Measurements from ENCODE around the gene USHBP1. TPM values are rescaled to one million over a fixed set of nuclear protein-coding genes. Genes with fewer than 3 reads are reported as not detected.

USHBP1 gene
- total RNA-seq, 1 experiment from 2014 or later, result 6.4 TPM

DNA sequence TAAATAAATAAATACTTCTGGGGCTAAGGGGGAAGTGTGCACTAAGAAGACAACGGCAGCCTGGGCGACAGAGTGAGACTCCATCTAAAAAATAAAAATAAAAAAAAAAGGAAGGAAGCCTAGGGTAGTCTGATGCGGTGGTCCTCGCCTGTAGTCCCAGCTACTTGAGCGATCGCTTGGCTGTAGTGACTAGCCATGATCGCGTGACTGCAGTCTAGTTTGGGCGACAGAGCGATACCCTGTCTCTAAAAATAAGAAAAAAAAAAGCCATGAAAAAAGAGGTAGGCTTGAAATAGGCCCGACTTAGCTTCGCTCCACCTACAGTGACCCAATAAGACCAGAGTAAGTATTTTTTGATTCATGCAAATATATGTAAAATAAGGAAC is 2.0 kb upstream of the USHBP1 start:
- H2BK15ac ChIP-seq (ENCODE audit: low read depth, low read length), result no peak overlapping the region
- peaks cover 11 to 24% (median 22%) of the 10 kb centered on the region in 3 experiments for H3K36me3 Mint-ChIP-seq (ENCODE audit: insufficient read depth in 1 of 3, low read depth in 3 of 3)
- no peak overlapping the region for H3K4ac ChIP-seq (ENCODE audit: low read depth, low read length)
- no peak overlapping the region for H3K9ac ChIP-seq (ENCODE audit: extremely low read depth, insufficient read length, low read length)
- peak overlapping the region; percentile 94 to 96 for H3K4me3 Mint-ChIP-seq
- H4K8ac ChIP-seq (replicated peaks; ENCODE audit: insufficient read length, low read depth, low read length), result no peak overlapping the region
- H4K5ac ChIP-seq (ENCODE audit: insufficient read length, low read depth, low read length), result no peak overlapping the region
- no peak overlapping the region for H2BK120ac ChIP-seq (ENCODE audit: low read depth, low read length, poor library complexity, severe bottlenecking)
- no peak overlapping the region for H3K23ac ChIP-seq (ENCODE audit: insufficient read length, low read depth, low read length)
- H3K18ac ChIP-seq (ENCODE audit: insufficient read length, low read depth, low read length), result no peak overlapping the region
- DNase-seq, result no peak
- H3K27me3 Mint-ChIP-seq (ENCODE audit: low read depth), result peaks cover 1% of the 10 kb centered on the region
- no peak overlapping the region for H2AFZ ChIP-seq (ENCODE audit: low read length)
- H3K23me2 ChIP-seq (ENCODE audit: insufficient read length, low read depth, low read length, poor library complexity, severe bottlenecking), result peaks cover 5% of the 10 kb centered on the region
- no peak for TF ChIP-seq CTCF (conservative IDR thresholded peaks at IDR 0.05)
- no CpG with 5 or more reads among the region's 12 CpGs for WGBS (ENCODE audit: extremely low coverage, insufficient read length, low lambda C conversion rate)
- no peaks in the 10 kb centered on the region for H3K79me2 ChIP-seq (ENCODE audit: insufficient read depth, low read length)
- no peak overlapping the region for H2BK20ac ChIP-seq (ENCODE audit: low read depth, low read length, poor library complexity, severe bottlenecking)
- no peak overlapping the region for H2AK5ac ChIP-seq (ENCODE audit: insufficient read length, low read length)
- H2BK12ac ChIP-seq (ENCODE audit: insufficient read length, low read depth, low read length), result no peak overlapping the region
- H3K79me1 ChIP-seq (ENCODE audit: insufficient read depth, low read depth, low read length, poor library complexity, severe bottlenecking), result peaks cover 10% of the 10 kb centered on the region
- H3K56ac ChIP-seq (ENCODE audit: insufficient read length, low read depth, low read length), result no peak overlapping the region
- H3K27ac ChIP-seq (ENCODE audit: insufficient read length, low read depth, low read length), result no peak overlapping the region
- H3K4me2 ChIP-seq (ENCODE audit: insufficient read depth, insufficient read length, low read length), result no peak overlapping the region
- no peaks in the 10 kb centered on the region for H4K20me1 ChIP-seq (ENCODE audit: control insufficient read depth, insufficient read depth, insufficient read length)
- H2BK5ac ChIP-seq (ENCODE audit: insufficient read length, low read length), result no peak overlapping the region
- H3K9me3 Mint-ChIP-seq, result no peaks in the 10 kb centered on the region; a peak in 1 of 5 replicates
- no peak overlapping the region for H3K14ac ChIP-seq (ENCODE audit: insufficient read depth, low read length)
- H3K27me3 ChIP-seq (ENCODE audit: insufficient read depth, low read length), result no peaks in the 10 kb centered on the region
- H3K4me1 Mint-ChIP-seq, result peaks cover 15 to 27% of the 10 kb centered on the region in 2 experiments
- no peaks in the 10 kb centered on the region for H3K9me3 ChIP-seq (ENCODE audit: control insufficient read depth, low read depth, low read length)
- H3K4me1 ChIP-seq (ENCODE audit: insufficient read depth, low read length), result peaks cover 4% of the 10 kb centered on the region; the same call in 1 of the 2 replicates
- no peak overlapping the region for H4K91ac ChIP-seq (ENCODE audit: insufficient read length, low read depth, low read length)
- H3K27ac Mint-ChIP-seq, result peak overlapping the region; percentile 63 to 93 (median 65); a peak in 5 of 7 replicates
- H3T11ph ChIP-seq (ENCODE audit: low read length), result no peak overlapping the region

All from H9 (cell line).